H1 (cell line): Measurements from ENCODE around the gene ITGA11. TPM values are rescaled to one million over a fixed set of nuclear protein-coding genes. Genes with fewer than 3 reads are reported as not detected.

Experiments used
- ASH2L ChIP-seq: fragments of 200-600, 300-600 bp; sonication (generic); IDR thresholded peaks from one replicate; pipeline ENCODE4 v1.7.1; 2017; ENCODE audit warnings: low read length
- CHD7 ChIP-seq: fragments of 300-600 bp; sonication (generic); IDR thresholded peaks from 2 replicates; pipeline ENCODE4 v1.7.1; 2012; ENCODE audit warnings: low read length, moderate library complexity, mild to moderate bottlenecking, inconsistent platforms; ENCODE audit not compliant: insufficient replicate concordance
- SP1 ChIP-seq: IDR thresholded peaks from 2 replicates; pipeline ENCODE4 v1.6.1; 2011; ENCODE audit warnings: low read depth, low read length
- SP4 ChIP-seq: IDR thresholded peaks from 2 replicates; pipeline ENCODE4 v1.6.1; 2012; ENCODE audit warnings: low read length, inconsistent platforms
- TEAD4 ChIP-seq: IDR thresholded peaks from 2 replicates; pipeline ENCODE4 v1.6.1; 2012; ENCODE audit warnings: low read depth, low read length, inconsistent platforms, mixed read lengths
- polyA plus RNA-seq, 7 experiments: library from polyadenylated mRNA; depleted of rRNA in 3 of 7; stranded (reverse) in 5 of 7; unstranded in 2 of 7; fragments of >200 nt in 5 of 7; fragments of 200-250 nt in 2 of 7; gene quantifications; 1 replicate in 5 of 7; 2 replicates in 1 of 7; 4 replicates in 1 of 7; pipeline versions ENCODE4 v1.2.1 to v1.2.3, GENCODE V29; 2011 to 2013; ENCODE audit warnings: missing spikeins in 2 of 7, mixed read lengths in 2 of 7
- total RNA-seq: library from RNA; stranded (reverse); fragmentation: NEBNext Ultra II Directional; extraction: Animal tissue kit (Norgen Biotek cat#: 25700); gene quantifications from 2 replicates; pipeline ENCODE4 v1.2.1, GENCODE V29; 2021

The ITGA11 gene
- total and polyA plus RNA-seq, 2 of the 8 experiments (the other 6 are each of a cell fraction or from before 2014, with no cell fraction given): 0.05 to 0.06 TPM

- TF ChIP-seq CHD7 (no peak), SP1 (no peak), ASH2L (no peak), SP4 (no peak), TEAD4 (no peak)
Observed at GRCh38 chr15:68427963-68428362, 4.0 kb downstream of the ITGA11 start (continued).
